GM21528 (cell line): Measurements from ENCODE around the gene MINDY3.

Experiments
- ATAC-seq: cut with Tn5 transposase; IDR thresholded peaks from one replicate; pipeline ENCODE4 v1.9.1; 2021; ENCODE audit warnings: mild to moderate bottlenecking, moderate library complexity; ENCODE audit not compliant: unreplicated experiment, low FRiP score

The MINDY3 gene

DNA sequence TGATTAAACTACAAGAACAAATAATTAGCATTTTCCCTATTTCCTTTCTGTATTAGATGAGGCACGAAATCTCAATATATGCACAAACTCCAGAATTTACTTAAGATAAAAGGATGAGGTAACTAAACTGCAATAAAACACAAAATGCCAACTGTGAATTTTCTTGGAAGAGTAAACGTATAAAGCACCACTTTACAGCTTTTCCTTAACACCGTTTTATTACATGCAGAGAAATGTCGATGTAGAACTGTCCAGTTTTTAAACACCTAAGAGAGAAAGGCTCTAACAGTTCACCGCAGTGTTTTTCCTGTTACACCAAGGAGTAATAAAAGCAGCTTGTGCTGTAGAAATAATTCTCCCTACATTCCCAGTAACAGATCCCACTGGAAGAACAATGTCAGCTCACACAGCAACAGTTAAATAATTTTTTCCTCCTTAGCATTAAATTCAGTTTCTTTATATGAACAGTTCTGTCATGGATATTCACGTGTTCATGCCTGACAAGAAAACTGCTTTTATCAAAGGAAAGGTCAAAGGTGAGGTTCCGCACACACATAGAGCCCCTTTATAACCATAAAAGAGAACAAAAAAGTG is 52.0 kb downstream of the MINDY3 start:
- ATAC-seq: no peak

DNA sequence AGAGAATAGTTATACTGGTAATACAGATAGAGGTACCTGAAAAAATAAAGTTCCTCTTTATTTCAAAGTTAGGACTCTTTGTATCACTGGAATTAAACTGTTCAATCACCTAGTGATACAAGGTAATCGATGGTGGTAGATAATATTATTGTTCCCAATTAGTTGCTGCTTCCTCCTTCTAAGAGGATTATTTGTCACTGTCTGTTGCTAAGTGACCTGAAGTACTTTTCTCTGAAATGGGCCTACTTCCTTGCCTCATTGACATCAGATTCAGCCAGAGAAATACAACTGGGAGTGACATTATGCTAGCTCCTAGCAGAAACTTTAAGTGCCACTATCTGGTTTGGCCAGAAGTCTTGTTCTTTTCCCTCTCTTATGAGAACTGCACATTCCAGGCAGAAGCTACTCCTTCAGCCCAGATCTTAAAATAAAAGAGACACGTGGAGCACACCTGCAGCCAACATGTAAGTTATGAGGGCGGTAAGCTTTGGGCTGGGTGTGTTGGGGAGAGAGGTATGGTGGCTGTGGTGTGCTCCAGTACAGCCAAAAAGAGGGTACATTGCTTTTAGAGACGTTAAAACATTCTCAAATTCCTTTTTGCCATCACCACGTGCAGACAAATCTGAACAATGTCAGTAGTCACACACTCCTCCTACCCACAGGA is 54.8 kb downstream of the MINDY3 start:
- ATAC-seq: no peak

- no peak for ATAC-seq
Measured at GRCh38 chr10:15804109-15804508, 56.2 kb downstream of the MINDY3 start.

- no peak for ATAC-seq
Measured at GRCh38 chr10:15802375-15802949, 57.8 kb downstream of the MINDY3 start.

DNA sequence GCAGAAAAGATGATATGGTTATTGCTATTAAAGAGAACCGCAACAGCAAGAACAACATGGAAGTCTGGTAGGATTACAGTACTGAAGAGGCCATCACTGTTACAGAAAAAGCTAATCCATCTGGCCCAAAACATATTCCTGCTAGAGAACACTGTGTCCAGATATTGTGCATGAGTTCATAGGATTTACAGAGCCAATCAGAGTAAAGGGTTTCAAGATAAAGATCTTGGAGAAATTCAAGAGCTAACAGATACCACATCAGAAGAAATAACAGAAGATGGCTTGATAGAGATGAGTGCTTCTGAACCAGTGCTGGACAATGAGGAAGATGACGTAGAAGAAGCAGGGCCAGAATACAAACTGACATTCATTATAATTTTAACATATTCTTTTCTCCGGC is 58.7 kb downstream of the MINDY3 start:
- ATAC-seq: no peak

DNA sequence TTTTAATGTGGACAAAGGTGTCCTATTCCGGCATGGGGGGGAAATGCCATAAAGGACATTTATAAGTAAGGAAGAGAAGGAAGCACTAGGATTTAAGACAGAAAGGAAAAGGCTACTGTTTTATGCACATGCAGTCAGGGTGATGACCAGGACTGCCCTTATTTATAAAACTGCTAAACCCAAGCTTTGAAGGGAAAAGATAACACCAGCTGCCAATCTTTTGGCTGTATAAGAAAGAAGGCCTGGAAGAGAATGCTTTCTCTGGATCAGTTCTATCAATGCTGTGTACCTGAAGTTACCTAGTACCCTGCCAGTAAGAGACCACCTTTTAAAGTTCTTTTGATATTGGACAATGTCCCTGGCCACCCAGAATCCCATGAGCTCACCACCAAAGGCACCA is 59.2 kb downstream of the MINDY3 start:
- ATAC-seq: no peak

- ATAC-seq: no peak
Measured at GRCh38 chr10:15797346-15797745, 63.0 kb downstream of the MINDY3 start.

DNA sequence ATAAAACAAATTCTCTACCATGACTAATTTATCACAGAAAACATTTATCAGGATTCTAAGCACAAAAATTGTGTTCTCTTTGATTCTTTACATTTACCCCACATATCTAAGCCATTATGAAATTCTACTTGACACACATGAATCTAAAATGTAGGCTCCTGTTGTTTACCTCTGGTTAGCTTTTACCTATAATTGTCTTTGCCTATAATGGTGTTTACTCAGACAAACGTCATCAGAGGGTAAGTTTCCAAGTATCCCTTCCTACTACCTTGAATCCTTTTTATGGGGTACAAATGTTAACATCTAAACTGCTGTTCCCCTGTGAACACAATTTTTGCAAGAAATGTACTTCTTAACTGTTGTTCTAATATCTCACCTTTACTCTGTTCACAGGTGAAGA is 63.5 kb downstream of the MINDY3 start:
- ATAC-seq: no peak

- no peak for ATAC-seq
Measured at GRCh38 chr10:15796098-15796759, 64.1 kb downstream of the MINDY3 start.

DNA sequence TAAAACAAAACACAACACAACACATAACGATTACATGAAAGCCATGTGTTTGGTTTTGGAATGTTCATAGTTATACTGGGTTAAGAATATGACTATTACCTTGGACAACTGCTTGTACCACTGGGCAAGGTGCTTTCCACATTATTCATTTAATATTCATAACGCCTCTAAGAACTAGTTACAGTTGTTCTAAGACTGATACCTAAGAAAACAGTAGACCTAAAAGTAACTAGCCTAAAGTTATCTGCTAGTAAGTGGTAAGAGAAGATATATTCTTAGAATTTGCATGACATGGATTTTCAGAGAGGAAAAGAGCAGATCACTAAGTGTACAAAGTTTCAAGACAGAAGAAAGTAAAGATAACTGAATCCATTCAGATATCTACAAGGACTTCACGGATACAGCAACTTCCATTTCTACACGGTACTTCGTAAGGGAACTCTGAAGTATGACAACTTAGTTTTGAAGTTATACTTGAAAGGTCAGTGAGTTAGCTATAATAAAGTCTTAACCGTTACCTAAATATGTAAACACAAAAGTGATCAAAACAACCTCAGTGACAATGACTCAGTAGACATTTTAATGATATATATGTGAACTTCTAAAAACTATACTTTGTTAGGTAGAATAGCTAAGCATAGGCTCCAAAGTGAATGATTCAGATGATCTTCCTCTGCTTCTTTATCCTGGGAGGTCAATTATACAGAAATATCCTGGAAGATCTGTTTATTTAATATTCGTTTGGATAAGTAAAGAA is 65.1 kb downstream of the MINDY3 start:
- ATAC-seq: no peak

GRCh38 chr10:15794569-15794968 is 65.7 kb downstream of the MINDY3 start:
- ATAC-seq: no peak

GRCh38 chr10:15793664-15794063 is 66.6 kb downstream of the MINDY3 start:
- no peak for ATAC-seq

- ATAC-seq: no peak
Measured at GRCh38 chr10:15792777-15793176, 67.5 kb downstream of the MINDY3 start.

DNA sequence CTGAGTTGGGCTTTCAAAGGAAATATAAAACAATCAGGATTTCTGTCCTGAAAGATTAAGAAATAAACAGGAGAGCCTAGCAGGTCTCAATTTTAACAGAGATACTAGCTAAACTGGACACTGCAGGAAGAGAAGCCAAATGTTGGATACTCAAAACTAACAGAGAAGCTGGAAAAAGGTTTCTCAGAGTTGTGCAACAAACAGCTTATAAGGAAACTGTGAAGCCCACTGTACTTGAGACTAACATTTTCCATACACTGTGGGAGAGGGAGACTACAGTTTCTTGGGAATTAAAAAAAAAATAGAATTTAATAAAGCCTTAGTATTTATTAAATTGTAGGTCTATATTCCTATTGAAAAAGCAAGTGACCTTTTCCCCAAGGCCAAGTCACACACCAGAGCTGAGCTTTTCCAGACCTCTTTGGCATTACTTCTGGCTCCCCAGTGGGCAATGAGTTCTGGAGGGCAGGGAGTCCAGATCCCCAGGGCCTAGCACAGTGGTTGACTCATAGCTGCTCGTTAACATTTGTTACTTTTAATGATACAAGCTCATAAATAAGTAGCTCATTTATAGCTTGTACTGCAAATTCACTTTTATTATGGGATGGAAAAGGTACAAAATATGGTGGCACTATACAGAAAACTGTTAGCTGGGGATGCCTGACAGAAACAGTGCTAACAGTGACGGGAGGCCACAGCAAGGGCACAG is 68.3 kb downstream of the MINDY3 start:
- ATAC-seq: no peak

DNA sequence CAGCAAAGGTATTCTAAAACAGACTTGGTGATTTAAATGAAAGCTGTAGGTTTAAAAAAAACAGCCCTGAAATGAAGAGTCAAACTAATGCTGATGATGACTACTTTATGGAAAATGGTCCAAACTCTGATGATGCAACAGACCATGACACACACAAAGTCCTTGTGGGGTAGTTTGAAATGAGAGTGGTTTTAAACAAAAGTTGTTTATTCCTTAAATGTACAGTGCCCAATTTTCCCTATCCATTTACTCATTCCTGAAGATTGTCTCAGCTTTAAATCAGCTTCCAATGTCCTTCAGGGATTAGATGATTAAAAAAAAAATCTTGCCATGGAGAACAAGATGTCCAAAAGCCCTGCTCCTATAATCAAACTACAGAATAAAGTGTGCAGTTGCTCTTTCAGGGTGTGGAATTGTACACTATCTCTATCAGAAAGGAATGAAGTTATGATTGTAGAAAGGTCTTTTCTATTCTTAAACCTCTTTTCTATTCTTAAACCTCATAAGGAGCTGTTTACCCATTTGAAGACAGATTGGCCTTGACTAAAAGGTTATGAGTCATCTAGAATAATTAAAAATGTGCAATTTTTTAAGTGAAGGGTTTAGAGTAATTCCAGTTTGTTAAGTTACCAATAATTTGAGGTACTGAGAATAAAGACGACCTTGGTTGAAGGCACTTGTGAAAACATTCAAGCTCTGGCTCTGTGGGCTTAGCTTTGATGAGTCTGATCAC is 70.3 kb downstream of the MINDY3 start:
- no peak for ATAC-seq

DNA sequence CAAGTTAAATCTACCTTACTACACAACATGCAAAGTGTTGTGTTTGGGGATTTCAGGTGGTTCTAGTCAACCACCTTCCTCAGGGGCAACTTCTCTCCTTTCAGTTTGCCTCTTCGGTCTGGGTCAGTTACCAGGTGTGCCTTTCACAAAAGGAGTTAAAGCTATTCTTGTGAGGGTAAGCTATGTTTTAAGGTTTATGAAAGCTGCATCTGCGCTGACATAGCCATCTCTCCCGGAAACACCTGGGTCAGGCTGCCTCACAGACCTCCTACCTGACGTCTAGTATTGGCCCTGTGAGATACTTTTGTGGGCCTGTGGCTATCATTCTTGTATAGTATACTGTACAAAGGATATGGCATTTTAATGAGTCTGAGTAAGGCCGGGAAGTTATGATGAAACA is 72.9 kb downstream of the MINDY3 start:
- no peak for ATAC-seq

GRCh38 chr10:15784662-15785300 is 75.5 kb downstream of the MINDY3 start:
- ATAC-seq: no peak

DNA sequence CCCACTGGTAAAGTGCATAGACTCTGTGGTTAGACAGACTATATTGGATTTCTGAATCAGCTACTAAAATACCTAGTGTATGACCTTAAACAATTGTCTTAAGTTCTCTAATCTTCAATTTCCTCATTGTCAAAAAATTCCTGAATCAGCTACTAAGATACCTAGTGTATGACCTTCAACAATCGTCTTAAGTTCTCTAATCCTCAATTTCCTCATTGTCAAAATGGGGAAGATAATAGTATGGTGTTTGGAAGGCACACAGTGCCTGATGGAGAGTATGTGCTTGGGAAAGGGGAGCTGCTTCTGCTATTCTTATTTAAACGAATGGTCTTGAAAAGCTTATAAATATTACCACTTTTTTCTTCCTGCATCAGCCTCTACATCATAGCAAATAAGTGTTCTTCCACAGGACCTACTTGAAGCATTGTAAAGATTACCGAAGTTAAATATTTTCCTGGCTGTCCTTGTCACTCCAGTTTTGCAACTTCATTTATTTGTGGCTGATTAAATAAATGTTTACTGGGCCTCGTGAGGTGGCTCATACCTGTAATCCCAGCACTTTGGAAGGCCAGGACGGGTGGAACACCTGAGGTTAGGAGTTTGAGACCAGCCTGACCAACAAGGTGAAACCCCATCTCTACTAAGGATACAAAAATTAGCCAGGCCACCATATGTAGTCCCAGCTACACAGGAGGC is 76.2 kb downstream of the MINDY3 start:
- ATAC-seq: no peak

DNA sequence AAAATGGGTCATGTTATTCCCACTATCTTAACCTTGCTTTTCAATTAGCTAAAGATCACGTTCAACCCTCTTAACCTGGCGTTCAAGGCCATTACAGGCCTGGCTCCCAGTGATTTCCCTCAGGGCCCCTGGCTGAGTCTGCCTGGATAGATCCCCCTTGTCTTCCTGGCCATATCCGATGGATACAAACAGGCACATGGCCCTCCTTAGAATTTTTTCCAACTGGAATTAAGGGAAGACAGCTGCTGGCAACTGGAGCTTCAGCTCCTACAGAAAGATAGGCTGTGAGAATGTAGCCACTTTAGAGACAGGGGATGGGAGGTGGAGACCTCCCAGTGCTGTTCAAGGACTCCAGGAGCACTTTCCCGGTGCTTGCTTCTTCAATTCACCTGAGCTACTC is 77.5 kb downstream of the MINDY3 start:
- no peak for ATAC-seq
